ENCODE data around the gene NCAPD2.

NCAPD2 gene

DNA sequence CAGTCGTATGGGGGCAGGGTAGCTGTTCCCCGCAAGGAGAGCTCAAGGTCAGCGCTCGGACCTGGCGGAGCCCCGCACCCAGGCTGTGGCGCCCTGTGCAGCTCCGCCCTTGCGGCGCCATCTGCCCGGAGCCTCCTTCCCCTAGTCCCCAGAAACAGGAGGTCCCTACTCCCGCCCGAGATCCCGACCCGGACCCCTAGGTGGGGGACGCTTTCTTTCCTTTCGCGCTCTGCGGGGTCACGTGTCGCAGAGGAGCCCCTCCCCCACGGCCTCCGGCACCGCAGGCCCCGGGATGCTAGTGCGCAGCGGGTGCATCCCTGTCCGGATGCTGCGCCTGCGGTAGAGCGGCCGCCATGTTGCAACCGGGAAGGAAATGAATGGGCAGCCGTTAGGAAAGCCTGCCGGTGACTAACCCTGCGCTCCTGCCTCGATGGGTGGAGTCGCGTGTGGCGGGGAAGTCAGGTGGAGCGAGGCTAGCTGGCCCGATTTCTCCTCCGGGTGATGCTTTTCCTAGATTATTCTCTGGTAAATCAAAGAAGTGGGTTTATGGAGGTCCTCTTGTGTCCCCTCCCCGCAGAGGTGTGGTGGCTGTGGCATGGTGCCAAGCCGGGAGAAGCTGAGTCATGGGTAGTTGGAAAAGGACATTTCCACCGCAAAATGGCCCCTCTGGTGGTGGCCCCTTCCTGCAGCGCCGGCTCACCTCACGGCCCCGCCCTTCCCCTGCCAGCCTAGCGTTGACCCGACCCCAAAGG, 41.2 kb downstream of the NCAPD2 start:
- no peak for DNase-seq

DNA sequence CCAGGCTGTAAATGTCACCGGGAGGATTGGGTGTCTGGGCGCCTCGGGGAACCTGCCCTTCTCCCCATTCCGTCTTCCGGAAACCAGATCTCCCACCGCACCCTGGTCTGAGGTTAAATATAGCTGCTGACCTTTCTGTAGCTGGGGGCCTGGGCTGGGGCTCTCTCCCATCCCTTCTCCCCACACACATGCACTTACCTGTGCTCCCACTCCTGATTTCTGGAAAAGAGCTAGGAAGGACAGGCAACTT, 41.7 kb downstream of the NCAPD2 start:
- no peak for DNase-seq

DNA sequence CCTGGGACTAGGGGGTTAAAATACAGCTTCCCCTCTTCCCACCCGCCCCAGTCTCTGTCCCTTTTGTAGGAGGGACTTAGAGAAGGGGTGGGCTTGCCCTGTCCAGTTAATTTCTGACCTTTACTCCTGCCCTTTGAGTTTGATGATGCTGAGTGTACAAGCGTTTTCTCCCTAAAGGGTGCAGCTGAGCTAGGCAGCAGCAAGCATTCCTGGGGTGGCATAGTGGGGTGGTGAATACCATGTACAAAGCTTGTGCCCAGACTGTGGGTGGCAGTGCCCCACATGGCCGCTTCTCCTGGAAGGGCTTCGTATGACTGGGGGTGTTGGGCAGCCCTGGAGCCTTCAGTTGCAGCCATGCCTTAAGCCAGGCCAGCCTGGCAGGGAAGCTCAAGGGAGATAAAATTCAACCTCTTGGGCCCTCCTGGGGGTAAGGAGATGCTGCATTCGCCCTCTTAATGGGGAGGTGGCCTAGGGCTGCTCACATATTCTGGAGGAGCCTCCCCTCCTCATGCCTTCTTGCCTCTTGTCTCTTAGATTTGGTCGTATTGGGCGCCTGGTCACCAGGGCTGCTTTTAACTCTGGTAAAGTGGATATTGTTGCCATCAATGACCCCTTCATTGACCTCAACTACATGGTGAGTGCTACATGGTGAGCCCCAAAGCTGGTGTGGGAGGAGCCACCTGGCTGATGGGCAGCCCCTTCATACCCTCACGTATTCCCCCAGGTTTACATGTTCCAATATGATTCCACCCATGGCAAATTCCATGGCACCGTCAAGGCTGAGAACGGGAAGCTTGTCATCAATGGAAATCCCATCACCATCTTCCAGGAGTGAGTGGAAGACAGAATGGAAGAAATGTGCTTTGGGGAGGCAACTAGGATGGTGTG, 42.3 kb downstream of the NCAPD2 start:
- no peak for DNase-seq

DNA sequence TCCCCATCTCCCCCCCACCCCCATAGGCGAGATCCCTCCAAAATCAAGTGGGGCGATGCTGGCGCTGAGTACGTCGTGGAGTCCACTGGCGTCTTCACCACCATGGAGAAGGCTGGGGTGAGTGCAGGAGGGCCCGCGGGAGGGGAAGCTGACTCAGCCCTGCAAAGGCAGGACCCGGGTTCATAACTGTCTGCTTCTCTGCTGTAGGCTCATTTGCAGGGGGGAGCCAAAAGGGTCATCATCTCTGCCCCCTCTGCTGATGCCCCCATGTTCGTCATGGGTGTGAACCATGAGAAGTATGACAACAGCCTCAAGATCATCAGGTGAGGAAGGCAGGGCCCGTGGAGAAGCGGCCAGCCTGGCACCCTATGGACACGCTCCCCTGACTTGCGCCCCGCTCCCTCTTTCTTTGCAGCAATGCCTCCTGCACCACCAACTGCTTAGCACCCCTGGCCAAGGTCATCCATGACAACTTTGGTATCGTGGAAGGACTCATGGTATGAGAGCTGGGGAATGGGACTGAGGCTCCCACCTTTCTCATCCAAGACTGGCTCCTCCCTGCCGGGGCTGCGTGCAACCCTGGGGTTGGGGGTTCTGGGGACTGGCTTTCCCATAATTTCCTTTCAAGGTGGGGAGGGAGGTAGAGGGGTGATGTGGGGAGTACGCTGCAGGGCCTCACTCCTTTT, 43.1 kb downstream of the NCAPD2 start:
- DNase-seq: no peak

DNA sequence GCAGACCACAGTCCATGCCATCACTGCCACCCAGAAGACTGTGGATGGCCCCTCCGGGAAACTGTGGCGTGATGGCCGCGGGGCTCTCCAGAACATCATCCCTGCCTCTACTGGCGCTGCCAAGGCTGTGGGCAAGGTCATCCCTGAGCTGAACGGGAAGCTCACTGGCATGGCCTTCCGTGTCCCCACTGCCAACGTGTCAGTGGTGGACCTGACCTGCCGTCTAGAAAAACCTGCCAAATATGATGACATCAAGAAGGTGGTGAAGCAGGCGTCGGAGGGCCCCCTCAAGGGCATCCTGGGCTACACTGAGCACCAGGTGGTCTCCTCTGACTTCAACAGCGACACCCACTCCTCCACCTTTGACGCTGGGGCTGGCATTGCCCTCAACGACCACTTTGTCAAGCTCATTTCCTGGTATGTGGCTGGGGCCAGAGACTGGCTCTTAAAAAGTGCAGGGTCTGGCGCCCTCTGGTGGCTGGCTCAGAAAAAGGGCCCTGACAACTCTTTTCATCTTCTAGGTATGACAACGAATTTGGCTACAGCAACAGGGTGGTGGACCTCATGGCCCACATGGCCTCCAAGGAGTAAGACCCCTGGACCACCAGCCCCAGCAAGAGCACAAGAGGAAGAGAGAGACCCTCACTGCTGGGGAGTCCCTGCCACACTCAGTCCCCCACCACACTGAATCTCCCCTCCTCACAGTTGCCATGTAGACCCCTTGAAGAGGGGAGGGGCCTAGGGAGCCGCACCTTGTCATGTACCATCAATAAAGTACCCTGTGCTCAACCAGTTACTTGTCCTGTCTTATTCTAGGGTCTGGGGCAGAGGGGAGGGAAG, 43.9 kb downstream of the NCAPD2 start:
- DNase-seq: peak in 1 of 2 experiments; percentile 8

DNA sequence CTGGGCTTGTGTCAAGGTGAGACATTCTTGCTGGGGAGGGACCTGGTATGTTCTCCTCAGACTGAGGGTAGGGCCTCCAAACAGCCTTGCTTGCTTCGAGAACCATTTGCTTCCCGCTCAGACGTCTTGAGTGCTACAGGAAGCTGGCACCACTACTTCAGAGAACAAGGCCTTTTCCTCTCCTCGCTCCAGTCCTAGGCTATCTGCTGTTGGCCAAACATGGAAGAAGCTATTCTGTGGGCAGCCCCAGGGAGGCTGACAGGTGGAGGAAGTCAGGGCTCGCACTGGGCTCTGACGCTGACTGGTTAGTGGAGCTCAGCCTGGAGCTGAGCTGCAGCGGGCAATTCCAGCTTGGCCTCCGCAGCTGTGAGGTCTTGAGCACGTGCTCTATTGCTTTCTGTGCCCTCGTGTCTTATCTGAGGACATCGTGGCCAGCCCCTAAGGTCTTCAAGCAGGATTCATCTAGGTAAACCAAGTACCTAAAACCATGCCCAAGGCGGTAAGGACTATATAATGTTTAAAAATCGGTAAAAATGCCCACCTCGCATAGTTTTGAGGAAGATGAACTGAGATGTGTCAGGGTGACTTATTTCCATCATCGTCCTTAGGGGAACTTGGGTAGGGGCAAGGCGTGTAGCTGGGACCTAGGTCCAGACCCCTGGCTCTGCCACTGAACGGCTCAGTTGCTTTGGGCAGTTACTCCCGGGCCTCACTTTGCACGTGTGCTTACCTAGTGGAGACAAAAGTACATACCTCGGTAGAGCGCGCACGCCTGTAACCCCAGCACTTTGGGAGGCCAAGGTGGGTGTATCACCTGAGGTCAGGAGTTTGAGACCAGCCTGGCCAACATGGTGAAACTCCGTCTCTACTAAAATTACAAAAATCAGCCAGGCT, 44.8 kb downstream of the NCAPD2 start:
- no peak for DNase-seq

DNA sequence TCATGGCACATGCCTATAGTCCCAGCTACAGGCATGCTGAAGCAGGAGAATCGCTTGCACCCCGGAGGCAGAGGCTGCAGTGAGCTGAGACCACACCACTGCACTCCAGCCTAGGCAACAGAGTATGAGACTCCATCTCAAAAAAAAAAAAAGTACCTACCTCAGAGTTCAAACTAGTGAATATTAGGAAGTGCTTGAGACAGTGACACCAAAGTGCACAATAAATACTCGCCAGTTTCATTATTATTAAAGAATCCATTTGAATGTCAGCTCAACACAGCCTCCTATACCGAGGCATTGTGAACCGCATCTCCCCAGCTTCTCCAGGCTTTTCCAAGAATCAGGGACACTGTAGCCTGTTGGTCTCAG, 45.4 kb downstream of the NCAPD2 start:
- no peak for DNase-seq

DNA sequence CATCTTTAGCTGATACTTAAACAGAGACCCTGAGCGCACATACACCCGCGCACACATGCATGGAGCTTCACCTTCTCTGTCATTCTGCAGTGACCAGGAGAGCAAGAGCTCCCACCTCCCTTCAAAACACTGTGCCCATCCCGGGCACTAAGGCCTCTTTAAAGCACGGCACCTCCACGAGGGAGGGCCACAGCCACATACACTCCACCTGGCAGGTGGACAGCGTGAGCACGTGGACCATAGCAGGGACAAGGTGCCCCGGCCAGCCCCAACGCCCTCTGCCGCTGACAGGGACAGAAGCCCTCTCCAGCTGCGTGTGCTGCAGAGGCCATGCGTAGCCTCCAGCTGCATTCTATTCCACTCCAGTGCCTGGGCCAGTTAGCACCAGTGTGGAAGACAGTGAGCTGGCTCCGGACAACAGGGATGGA, 45.8 kb downstream of the NCAPD2 start:
- no peak for DNase-seq

DNA sequence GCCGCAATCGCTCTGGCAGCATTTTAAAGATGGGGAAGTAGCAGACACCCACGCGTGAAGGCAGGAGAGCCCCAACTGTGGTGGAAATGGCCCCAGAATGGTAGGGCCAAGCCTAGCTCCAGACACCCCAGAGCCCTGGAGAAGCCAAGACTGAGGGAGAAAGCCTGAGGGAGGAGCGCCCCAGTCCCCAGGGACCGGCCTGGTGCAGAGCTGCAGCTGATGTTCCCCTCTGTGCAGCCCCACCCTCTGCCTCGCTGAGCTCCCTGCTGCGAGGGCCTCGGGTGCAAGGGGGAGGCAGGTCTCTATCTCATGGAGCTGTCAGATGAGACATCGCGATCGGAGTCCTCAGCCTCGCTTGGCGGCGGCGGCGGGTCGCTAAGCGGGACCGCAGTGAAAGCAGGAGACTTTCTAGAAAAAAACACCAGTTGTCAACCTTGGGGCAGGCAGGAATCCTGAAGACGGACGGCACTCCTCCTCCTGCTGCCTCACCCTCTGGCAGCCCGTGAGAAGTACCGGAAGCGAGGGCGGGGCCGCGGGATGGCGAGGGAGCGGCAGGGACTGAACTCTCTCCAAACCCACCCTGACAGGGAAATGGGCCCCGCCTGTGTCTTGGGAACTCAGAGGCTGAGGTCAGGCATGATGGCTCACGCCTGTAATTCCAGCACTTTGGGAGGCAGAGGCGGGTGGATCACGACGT, 46.4 kb downstream of the NCAPD2 start:
- no peak for DNase-seq

DNA sequence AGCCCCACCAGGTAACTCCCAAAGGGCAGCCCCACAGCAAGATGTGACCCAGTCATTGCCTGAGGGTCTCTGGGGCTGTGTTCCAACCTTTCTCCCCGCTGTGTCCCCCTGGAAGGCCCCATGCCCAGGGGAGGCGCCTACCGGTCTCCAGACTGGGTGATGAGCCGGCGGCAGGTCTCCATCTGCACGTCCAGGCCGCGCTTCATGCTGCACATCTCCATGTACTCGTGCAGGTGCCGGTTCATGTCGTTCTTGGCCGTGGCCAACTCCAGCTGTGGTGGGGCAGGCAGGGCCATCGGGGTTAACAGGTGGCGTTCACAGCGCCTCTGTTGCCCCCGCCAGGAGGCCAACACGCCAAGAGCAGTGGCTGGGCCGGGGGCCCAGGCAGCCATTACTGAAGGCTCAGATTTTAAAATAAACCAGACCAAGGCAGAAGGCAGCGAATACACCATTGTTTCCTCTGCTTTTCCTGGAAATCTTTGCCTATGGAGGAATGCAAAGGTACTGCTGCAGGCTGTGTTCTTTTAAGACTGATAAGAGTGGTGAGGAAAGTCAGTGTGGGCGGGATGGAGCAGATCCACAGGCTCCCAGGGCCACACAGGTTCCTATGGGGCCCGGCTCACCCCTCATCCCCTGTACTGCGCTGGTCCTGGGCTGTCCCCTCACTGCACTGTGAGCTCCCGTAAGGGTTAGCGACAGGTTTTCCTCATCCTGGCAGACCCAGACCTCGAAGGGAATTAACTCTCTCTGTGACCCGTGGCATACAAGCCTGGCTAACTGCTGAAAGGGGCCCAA, 47.7 kb downstream of the NCAPD2 start:
- no peak for DNase-seq

DNA sequence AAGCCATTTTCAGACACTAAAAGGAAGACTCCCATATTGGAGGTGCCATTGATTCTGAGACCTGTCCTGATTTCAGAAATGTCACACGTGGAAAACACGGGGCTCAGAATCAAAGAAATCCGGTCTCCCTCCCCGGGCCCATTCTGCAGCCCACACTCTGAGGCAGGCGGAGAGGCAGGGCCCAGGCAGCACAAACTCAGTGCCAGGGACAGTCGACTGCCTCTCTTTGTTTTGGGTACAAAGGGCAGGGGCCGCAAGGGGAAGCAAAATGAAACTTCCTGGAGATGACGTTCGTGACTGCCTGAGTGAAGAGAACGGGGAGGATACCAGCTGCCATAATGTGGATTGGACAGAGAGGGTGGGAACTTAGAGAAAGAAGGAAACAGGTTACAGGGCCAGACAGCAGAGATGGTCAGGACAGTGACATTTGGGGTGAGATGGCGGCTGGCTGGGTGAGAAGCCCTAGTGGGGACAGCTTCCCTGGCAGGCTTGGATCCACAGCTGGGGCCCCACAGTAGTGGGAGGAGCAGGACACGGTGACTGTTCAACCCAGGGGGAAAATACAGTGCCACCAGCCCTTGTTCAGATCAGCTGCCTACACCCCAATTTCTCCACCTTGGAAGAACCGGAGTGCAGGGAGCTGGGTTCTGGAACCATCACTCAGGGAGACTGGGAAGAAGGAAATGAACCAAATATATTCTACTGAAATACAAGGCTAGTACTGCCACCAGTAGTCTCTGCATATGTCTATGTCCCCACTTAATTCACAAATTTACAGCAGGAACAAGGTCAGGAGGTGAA, 48.5 kb downstream of the NCAPD2 start:
- DNase-seq: no peak

DNA sequence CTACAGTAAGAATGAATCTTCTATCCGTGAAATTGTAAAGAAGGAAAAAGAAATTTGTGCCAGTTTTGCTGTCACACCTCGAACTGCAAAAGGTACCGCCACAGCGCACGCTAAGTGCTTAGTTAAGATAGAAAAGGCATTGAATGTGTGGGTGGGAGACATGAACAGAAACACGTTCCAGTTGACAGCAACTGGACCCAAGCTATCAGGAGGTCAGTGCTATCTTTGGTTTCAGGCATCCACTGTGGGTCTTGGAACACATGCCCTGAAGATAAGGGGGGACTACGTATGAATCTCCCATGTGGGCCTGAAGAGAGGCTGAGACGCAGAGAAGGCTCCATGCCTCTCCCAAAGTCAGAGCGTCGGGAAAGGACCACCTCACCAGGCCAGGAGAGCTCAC, 52.1 kb downstream of the NCAPD2 start:
- no peak for DNase-seq

DNA sequence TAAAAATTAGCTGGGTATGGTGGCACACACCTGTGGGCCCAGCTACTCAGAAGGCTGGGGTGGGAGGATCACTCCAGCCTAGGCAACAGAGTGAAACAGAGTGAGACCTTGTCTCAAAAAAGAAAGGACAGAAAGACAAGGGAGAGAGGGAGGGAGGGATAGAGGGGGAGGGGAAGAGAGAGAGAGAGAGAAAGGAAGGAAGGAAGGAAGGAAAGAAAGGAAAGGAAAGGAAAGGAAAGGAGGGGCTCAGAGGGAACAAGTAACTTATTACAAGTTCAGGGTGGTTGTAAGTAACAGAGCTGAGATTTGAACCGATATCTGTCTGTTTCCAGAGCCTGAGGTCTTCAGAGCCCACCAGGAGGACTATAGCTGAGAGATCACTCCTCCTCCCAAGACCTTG, 53.7 kb downstream of the NCAPD2 start:
- no peak for DNase-seq

DNA sequence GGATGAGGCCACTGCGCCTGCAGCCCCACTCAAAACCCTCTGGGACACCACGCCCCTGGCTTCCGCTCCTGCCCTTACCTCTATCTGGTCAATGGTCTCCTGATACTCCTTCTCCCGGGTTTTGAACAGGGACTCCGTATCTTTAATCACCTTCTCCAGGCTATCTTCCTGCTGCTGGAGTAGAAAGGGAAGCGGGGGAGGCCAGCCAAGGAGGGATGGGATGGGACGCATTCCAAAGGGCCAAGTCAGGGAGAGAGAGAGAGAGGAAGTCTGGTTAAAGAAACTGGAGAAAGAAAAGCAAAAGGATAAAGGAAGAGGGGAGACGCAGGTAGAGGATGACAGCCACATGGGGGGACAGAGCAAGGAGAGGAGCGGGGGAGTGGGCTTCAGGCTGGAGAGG, 54.1 kb downstream of the NCAPD2 start:
- DNase-seq: no peak

DNA sequence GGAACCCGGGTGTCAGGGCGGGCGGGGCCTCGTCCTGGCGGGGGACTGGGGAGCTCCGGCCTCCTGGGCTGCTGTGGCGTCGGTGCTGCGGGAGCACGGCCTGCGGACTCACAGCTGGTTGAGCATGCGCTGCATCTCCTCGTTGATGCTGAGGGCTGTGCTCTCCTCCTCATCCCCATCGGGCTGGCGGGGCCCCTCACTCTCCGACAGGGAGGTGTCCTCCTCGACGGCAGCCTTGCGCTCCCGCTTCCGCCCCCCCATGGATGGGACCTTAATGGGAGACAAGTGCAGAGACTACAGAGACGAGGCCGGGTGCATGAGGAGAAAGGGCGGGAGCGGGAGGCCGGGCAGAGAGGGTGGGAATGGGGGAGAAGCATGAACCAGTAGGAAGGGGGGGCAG, 54.7 kb downstream of the NCAPD2 start:
- DNase-seq: no peak

DNA sequence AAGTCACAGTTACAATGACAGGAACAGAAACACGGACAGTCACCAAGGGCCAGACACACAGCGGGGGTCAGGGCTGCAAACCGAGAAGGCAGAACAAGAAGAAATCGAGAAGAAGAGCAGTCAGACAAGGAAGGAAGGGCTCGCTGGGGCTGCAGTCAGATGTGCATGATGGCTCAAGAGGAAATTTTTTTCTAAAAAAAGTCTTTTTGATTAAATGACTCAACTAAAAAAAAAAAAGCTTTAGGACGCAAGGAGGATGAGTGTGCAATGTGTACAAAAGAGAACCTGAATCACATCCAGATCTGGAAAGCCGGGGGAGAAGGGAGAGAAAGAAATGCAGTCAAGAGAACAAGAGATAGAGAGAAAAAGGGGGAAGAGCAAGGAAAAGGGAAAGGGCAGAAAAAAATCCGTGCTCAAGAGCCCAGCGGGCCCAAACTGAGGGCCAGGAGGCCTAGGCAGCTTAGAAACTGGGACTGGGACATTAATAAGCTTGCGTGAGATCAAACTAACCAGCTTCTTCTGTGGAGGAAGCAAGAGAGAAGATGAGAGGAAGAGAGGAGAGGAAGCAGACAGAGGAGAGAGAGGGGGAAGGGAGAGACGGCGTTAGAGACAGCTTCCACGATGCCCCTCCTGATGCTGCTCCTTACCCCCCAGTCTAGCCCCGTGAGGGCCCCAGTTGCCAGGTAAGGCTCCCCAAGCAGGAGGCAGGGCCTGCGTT, 55.2 kb downstream of the NCAPD2 start:
- no peak for DNase-seq

DNA sequence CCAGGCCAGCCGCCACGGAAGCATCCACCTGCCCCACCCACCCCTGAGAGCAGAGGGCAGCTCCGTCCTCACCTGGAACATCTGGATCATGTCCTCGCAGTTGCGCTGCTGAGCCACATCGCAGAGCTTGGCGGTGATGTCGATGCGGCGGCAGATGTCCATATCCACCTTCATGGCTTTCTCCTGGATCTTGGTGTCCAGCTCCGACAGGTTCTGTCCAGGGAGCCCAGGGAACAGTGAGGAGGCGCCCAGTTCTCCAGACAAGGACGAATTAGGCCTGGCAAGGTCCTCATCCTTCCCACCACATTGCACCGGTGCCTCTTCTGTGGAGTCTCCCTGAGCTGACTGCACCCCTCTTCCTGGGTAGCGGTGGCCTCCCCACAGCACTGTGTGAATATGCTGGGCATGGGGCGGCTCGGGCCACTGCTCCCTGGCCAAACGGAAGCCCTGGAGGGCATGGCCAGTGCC, 55.8 kb downstream of the NCAPD2 start:
- DNase-seq: no peak

DNA sequence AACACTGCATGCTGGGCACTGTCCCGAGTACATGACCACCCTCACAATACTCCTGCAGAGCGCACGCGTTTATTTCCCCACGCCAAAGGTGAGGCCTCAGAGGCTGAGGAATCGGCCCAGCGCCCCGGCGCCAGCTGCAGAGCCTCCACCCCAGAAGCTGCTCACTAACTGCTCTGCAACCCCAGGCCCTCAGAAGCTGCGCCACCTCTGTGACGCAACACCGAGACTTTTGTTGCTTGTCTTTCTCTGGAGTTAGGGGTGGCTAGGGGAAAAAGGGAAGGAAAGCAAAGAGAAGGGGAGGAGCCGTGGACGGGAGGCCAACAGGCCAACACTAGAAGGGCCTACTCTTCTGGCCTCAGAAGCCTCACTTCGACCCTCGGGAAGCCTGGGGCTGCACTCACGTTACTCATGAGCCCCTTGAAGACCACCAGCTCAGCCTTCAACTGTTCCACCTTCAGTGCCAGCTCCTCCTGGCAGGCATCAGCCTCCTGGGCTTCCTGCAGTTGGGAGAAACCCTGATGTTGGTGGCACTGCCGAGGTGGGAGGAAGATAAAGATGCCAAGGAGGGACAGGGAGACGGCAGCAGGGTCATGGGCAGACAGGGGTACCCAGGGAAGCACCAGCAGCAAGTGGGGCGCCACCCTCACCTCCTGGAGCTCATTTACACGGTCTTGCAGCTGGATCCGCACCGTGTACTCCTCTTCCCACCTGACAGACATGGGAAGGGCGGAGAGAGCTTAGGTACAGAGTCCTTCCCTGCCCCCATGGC, 56.6 kb downstream of the NCAPD2 start:
- no peak for DNase-seq

Measured in cerebellar nuclear complex (tissue), 1 donor.